ENCODE data around the gene C3orf20.
A peak's percentile ranks its signal among the peaks of the same experiment; 100 is the strongest.

Gene C3orf20

GRCh38 chr3:14719006-14719405 is 44.1 kb downstream of the C3orf20 start:
- peak overlapping the region; percentile 19 for H3K4me3 ChIP-seq (ENCODE audit: insufficient read depth, low read length, poor library complexity, severe bottlenecking)

GRCh38 chr3:14721126-14721864 is 46.4 kb downstream of the C3orf20 start:
- H3K9me3 ChIP-seq (ENCODE audit: insufficient read depth, low read length) = no peaks in the 10 kb centered on the region
- H3K36me3 ChIP-seq (ENCODE audit: low read length) = peaks cover 8% of the 10 kb centered on the region; the same call in 1 of the 2 replicates
- peak overlapping the region; percentile 9; the same call in 1 of the 2 replicates for H3K9ac ChIP-seq (ENCODE audit: low read length)
- no peaks in the 10 kb centered on the region for H3K79me2 ChIP-seq (ENCODE audit: insufficient read depth, low read length)
- no peaks in the 10 kb centered on the region for H4K20me1 ChIP-seq (ENCODE audit: low read depth, low read length)
- H3K9me2 ChIP-seq (replicated peaks; ENCODE audit: insufficient read depth, low read length) = no peaks in the 10 kb centered on the region
- H3K27ac ChIP-seq (ENCODE audit: low read depth, low read length) = peak overlapping the region; percentile 46
- H3K4me2 ChIP-seq (ENCODE audit: low read depth, low read length, poor library complexity, severe bottlenecking) = peak overlapping the region; percentile 32
- no peak overlapping the region for H2AFZ ChIP-seq (ENCODE audit: low read depth, low read length, severe bottlenecking)
- no peak overlapping the region for H3K4me3 ChIP-seq (ENCODE audit: insufficient read depth, low read length, poor library complexity, severe bottlenecking)
- H3K27me3 ChIP-seq (ENCODE audit: low read length) = no peaks in the 10 kb centered on the region
- TF ChIP-seq EZH2phosphoT487 (conservative IDR thresholded peaks at IDR 0.05; ENCODE audit: low read length) (no peak), CTCF (IDR thresholded peaks at IDR 0.05; ENCODE audit: insufficient read depth, low read length, poor library complexity, severe bottlenecking) (no peak)
- peaks cover 16% of the 10 kb centered on the region; the same call in 1 of the 2 replicates for H3F3A ChIP-seq (ENCODE audit: insufficient read depth)

More at GRCh38 chr3:14719006-14719405, 44.1 kb downstream of the C3orf20 start:
- Histone ChIP-seq H3K9ac (ENCODE audit: low read length) (peak overlapping the region; percentile 41), H3F3A (ENCODE audit: insufficient read depth) (peaks cover 16% of the 10 kb centered on the region; the same call in 1 of the 2 replicates), H3K27ac (ENCODE audit: low read depth, low read length) (peak overlapping the region; percentile 91), H4K20me1 (ENCODE audit: low read depth, low read length) (no peaks in the 10 kb centered on the region), H3K36me3 (ENCODE audit: low read length) (peaks cover 8% of the 10 kb centered on the region; the same call in 1 of the 2 replicates), H3K27me3 (ENCODE audit: low read length) (no peaks in the 10 kb centered on the region), H3K79me2 (ENCODE audit: insufficient read depth, low read length) (no peaks in the 10 kb centered on the region), H2AFZ (ENCODE audit: low read depth, low read length, severe bottlenecking) (peak overlapping the region; percentile 18), H3K4me2 (ENCODE audit: low read depth, low read length, poor library complexity, severe bottlenecking) (peak overlapping the region; percentile 53), H3K9me3 (ENCODE audit: insufficient read depth, low read length) (no peaks in the 10 kb centered on the region), H3K9me2 (replicated peaks; ENCODE audit: insufficient read depth, low read length) (no peaks in the 10 kb centered on the region)
- TF ChIP-seq CTCF (IDR thresholded peaks at IDR 0.05; ENCODE audit: insufficient read depth, low read length, poor library complexity, severe bottlenecking) (no peak), EZH2phosphoT487 (conservative IDR thresholded peaks at IDR 0.05; ENCODE audit: low read length) (no peak)

GRCh38 chr3:14725013-14725412 is 50.1 kb downstream of the C3orf20 start:
- H2AFZ ChIP-seq (ENCODE audit: low read depth, low read length, severe bottlenecking) = no peak overlapping the region
- H4K20me1 ChIP-seq (ENCODE audit: low read depth, low read length) = no peaks in the 10 kb centered on the region
- no peak overlapping the region for H3K9ac ChIP-seq (ENCODE audit: low read length)
- H3K79me2 ChIP-seq (ENCODE audit: insufficient read depth, low read length) = no peaks in the 10 kb centered on the region
- no peaks in the 10 kb centered on the region for H3K27me3 ChIP-seq (ENCODE audit: low read length)
- peaks cover 6% of the 10 kb centered on the region; the same call in 1 of the 2 replicates for H3K36me3 ChIP-seq (ENCODE audit: low read length)
- no peak overlapping the region for H3K27ac ChIP-seq (ENCODE audit: low read depth, low read length)
- no peak overlapping the region for H3K4me2 ChIP-seq (ENCODE audit: low read depth, low read length, poor library complexity, severe bottlenecking)
- no peaks in the 10 kb centered on the region for H3K9me3 ChIP-seq (ENCODE audit: insufficient read depth, low read length)
- no peak for TF ChIP-seq EZH2phosphoT487 (conservative IDR thresholded peaks at IDR 0.05; ENCODE audit: low read length)
- no peak for TF ChIP-seq CTCF (IDR thresholded peaks at IDR 0.05; ENCODE audit: insufficient read depth, low read length, poor library complexity, severe bottlenecking)
- no peaks in the 10 kb centered on the region for H3K9me2 ChIP-seq (replicated peaks; ENCODE audit: insufficient read depth, low read length)
- no peaks in the 10 kb centered on the region; the same call in 1 of the 2 replicates for H3F3A ChIP-seq (ENCODE audit: insufficient read depth)
- no peak overlapping the region for H3K4me3 ChIP-seq (ENCODE audit: insufficient read depth, low read length, poor library complexity, severe bottlenecking)

Measured in SU-DHL-6 (cell line).